ENCODE data around the gene ZNF382.
"Not testable (repeated sequence)": the region's sequence is repeated elsewhere in the genome, so short reads cannot be mapped to it uniquely, and the experiment has no call there.

DNA sequence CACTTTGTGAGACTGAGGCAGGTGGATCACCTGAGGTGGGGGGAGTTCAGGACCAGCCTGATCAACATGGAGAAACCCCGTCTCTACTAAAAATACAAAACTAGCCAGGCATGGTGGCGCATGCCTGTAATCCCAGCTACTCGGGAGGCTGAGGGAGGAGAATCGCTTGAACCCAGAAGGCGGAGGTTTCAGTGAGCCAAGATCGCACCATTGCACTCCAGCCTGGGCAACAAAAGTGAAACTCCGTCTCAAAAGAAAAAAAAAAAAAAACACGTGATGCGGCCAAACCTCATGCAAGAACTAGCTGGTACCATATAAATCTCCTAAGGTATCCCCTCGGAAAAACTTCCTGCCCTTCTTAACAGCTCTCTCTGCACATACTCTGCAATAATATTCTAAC is 2.4 kb upstream of the ZNF382 start:
- TF ChIP-seq, protein P1, sequence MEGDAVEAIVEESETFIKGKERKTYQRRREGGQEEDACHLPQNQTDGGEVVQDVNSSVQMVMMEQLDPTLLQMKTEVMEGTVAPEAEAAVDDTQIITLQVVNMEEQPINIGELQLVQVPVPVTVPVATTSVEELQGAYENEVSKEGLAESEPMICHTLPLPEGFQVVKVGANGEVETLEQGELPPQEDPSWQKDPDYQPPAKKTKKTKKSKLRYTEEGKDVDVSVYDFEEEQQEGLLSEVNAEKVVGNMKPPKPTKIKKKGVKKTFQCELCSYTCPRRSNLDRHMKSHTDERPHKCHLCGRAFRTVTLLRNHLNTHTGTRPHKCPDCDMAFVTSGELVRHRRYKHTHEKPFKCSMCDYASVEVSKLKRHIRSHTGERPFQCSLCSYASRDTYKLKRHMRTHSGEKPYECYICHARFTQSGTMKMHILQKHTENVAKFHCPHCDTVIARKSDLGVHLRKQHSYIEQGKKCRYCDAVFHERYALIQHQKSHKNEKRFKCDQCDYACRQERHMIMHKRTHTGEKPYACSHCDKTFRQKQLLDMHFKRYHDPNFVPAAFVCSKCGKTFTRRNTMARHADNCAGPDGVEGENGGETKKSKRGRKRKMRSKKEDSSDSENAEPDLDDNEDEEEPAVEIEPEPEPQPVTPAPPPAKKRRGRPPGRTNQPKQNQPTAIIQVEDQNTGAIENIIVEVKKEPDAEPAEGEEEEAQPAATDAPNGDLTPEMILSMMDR (IDR thresholded peaks at IDR 0.05 in 4 of 5, conservative IDR thresholded peaks at IDR 0.05 in 1 of 5), result not testable (repeated sequence)
- TF ChIP-seq POLR2A (IDR thresholded peaks at IDR 0.05), result not testable (repeated sequence)
